Mesendoderm (in vitro differentiated cells): ENCODE data around the gene ARAP1.

Experiments
- DNase-seq: peaks from one replicate; pipeline ENCODE4 v3.0.0; 2013
- H2AK5ac ChIP-seq: 2 replicates; pipeline ENCODE4 v1.6.1; 2013; ENCODE audit warnings: low read length, inconsistent platforms
- H2BK120ac ChIP-seq: 2 replicates; pipeline ENCODE4 v1.6.1; 2013; ENCODE audit warnings: low read depth, mild to moderate bottlenecking, low read length, moderate library complexity, mixed read lengths
- H2BK15ac ChIP-seq: replicated peaks from 2 replicates; pipeline ENCODE4 v1.6.1; 2013; ENCODE audit warnings: low read depth, mild to moderate bottlenecking, moderate library complexity
- H2BK5ac ChIP-seq: 2 replicates; pipeline ENCODE4 v1.6.1; 2013; ENCODE audit warnings: low read length, inconsistent platforms
- H3K18ac ChIP-seq: 2 replicates; pipeline ENCODE4 v1.6.1; 2013; ENCODE audit warnings: mild to moderate bottlenecking, low read length, mixed read lengths
- H3K23ac ChIP-seq: one replicate; pipeline ENCODE4 v1.6.1; 2013; ENCODE audit warnings: low read length
- H3K27ac ChIP-seq: 2 replicates; pipeline ENCODE4 v1.5.1; 2013; ENCODE audit warnings: low read depth, mild to moderate bottlenecking, inconsistent platforms, low read length, moderate library complexity
- H3K27me3 ChIP-seq: 2 replicates; pipeline ENCODE4 v1.6.1; 2013; ENCODE audit warnings: low read length, control low read depth, mild to moderate bottlenecking, inconsistent platforms; ENCODE audit not compliant: insufficient read depth, poor library complexity
- H3K36me3 ChIP-seq: 2 replicates; pipeline ENCODE4 v1.6.1; 2013; ENCODE audit warnings: low read length, inconsistent platforms; ENCODE audit not compliant: control insufficient read depth, insufficient read depth
- H3K4ac ChIP-seq: one replicate; pipeline ENCODE4 v1.6.1; 2013; ENCODE audit warnings: low read depth, mild to moderate bottlenecking, low read length, moderate library complexity
- H3K4me1 ChIP-seq: 2 replicates; pipeline ENCODE4 v1.6.1; 2013; ENCODE audit warnings: low read depth, low read length, inconsistent platforms; ENCODE audit not compliant: control insufficient read depth
- H3K4me2 ChIP-seq: 2 replicates; pipeline ENCODE4 v1.6.1; 2013; ENCODE audit warnings: low read length
- H3K4me3 ChIP-seq: 2 replicates; pipeline ENCODE4 v1.5.1; 2013; ENCODE audit warnings: mild to moderate bottlenecking, low read length
- H3K56ac ChIP-seq: one replicate; pipeline ENCODE4 v1.6.1; 2013; ENCODE audit warnings: low read length
- H3K79me1 ChIP-seq: 2 replicates; pipeline ENCODE4 v1.6.1; 2013; ENCODE audit warnings: low read length, inconsistent platforms
- H3K79me2 ChIP-seq: 2 replicates; pipeline ENCODE4 v1.6.1; 2013; ENCODE audit warnings: mild to moderate bottlenecking, low read length; ENCODE audit not compliant: control insufficient read depth, insufficient read depth
- H3K9ac ChIP-seq: 2 replicates; pipeline ENCODE4 v1.6.1; 2013; ENCODE audit warnings: low read length, inconsistent platforms
- H4K5ac ChIP-seq: one replicate; pipeline ENCODE4 v1.6.1; 2013; ENCODE audit warnings: low read length
- H4K8ac ChIP-seq: one replicate; pipeline ENCODE4 v1.6.1; 2013; ENCODE audit warnings: low read depth, mild to moderate bottlenecking, control low read depth, low read length, moderate library complexity
- WGBS: extraction: QIAGEN DNeasy Blood & Tissue Kit; methylation state at CpG from one replicate; pipeline ENCODE4 v1.1.7; 2013; ENCODE audit warnings: low lambda C conversion rate, missing lambda C conversion rate; ENCODE audit not compliant: insufficient coverage; ENCODE audit errors: extremely low coverage; 5-methylcytosine and 5-hydroxymethylcytosine counted together

The ARAP1 gene

GRCh38 chr11:72649215-72649976, 102.8 kb downstream of the ARAP1 start:
- no peaks in the 10 kb centered on the region for H3K36me3 ChIP-seq
- no peaks in the 10 kb centered on the region for H3K79me2 ChIP-seq
- DNase-seq, result no peak
- H3K79me1 ChIP-seq, result no peaks in the 10 kb centered on the region
- no peak overlapping the region for H3K4me2 ChIP-seq
- no peak overlapping the region for H4K5ac ChIP-seq
- no peak overlapping the region for H2BK120ac ChIP-seq
- H2AK5ac ChIP-seq, result no peak overlapping the region
- WGBS, result no CpG with 5 or more reads among the region's 5 CpGs
- H3K4me1 ChIP-seq, result peaks cover 3% of the 10 kb centered on the region
- H3K27ac ChIP-seq, result no peak overlapping the region
- H2BK15ac ChIP-seq, result no peak overlapping the region
- H2BK5ac ChIP-seq, result no peak overlapping the region
- no peak overlapping the region for H3K23ac ChIP-seq
- no peak overlapping the region for H3K4ac ChIP-seq
- H3K9ac ChIP-seq, result no peak overlapping the region
- no peak overlapping the region for H4K8ac ChIP-seq
- H3K56ac ChIP-seq, result no peak overlapping the region
- no peak overlapping the region for H3K18ac ChIP-seq
- no peak overlapping the region for H3K4me3 ChIP-seq
- H3K27me3 ChIP-seq, result no peaks in the 10 kb centered on the region

GRCh38 chr11:72648384-72649136, 103.6 kb downstream of the ARAP1 start:
- no peak overlapping the region for H2BK15ac ChIP-seq
- H3K79me2 ChIP-seq, result no peaks in the 10 kb centered on the region
- H3K4ac ChIP-seq, result no peak overlapping the region
- no peak overlapping the region for H2AK5ac ChIP-seq
- H3K4me3 ChIP-seq, result no peak overlapping the region
- no CpG with 5 or more reads among the region's 7 CpGs for WGBS
- no peak overlapping the region for H4K5ac ChIP-seq
- no peak overlapping the region for H2BK5ac ChIP-seq
- no peak overlapping the region for H4K8ac ChIP-seq
- DNase-seq, result no peak
- H3K27ac ChIP-seq, result no peak overlapping the region
- peaks cover 3% of the 10 kb centered on the region for H3K4me1 ChIP-seq
- no peak overlapping the region for H3K18ac ChIP-seq
- no peaks in the 10 kb centered on the region for H3K27me3 ChIP-seq
- no peaks in the 10 kb centered on the region for H3K36me3 ChIP-seq
- no peak overlapping the region for H3K4me2 ChIP-seq
- no peak overlapping the region for H3K23ac ChIP-seq
- no peak overlapping the region for H3K9ac ChIP-seq
- no peaks in the 10 kb centered on the region for H3K79me1 ChIP-seq
- no peak overlapping the region for H2BK120ac ChIP-seq
- H3K56ac ChIP-seq, result no peak overlapping the region

- Histone ChIP-seq H3K4ac (no peak overlapping the region), H3K4me1 (no peaks in the 10 kb centered on the region), H3K79me2 (no peaks in the 10 kb centered on the region), H3K27ac (no peak overlapping the region), H4K8ac (no peak overlapping the region), H4K5ac (no peak overlapping the region), H2BK120ac (no peak overlapping the region), H3K23ac (no peak overlapping the region), H3K4me3 (no peak overlapping the region), H3K36me3 (no peaks in the 10 kb centered on the region), H3K18ac (no peak overlapping the region), H3K27me3 (no peaks in the 10 kb centered on the region), H3K79me1 (no peaks in the 10 kb centered on the region), H2BK5ac (no peak overlapping the region), H2BK15ac (no peak overlapping the region), H3K4me2 (no peak overlapping the region), H2AK5ac (no peak overlapping the region), H3K56ac (no peak overlapping the region), H3K9ac (no peak overlapping the region)
- WGBS, result no CpG with 5 or more reads among the region's 4 CpGs
- no peak for DNase-seq
Measured at GRCh38 chr11:72647882-72648281, 104.3 kb downstream of the ARAP1 start.

- H3K79me1 ChIP-seq, result no peaks in the 10 kb centered on the region
- WGBS, result no CpG with 5 or more reads among the region's 2 CpGs
Measured at GRCh38 chr11:72646472-72646871, 105.7 kb downstream of the ARAP1 start.

GRCh38 chr11:72646024-72646423, 106.2 kb downstream of the ARAP1 start:
- Histone ChIP-seq H3K4me2 (no peak overlapping the region), H3K9ac (no peak overlapping the region), H2BK120ac (no peak overlapping the region), H3K23ac (no peak overlapping the region), H3K27me3 (peaks cover 10% of the 10 kb centered on the region), H3K18ac (no peak overlapping the region), H4K8ac (no peak overlapping the region), H3K79me1 (no peaks in the 10 kb centered on the region), H4K5ac (no peak overlapping the region), H3K36me3 (no peaks in the 10 kb centered on the region), H2AK5ac (no peak overlapping the region), H3K56ac (peak overlapping the region; percentile 19), H3K4me3 (no peak overlapping the region), H2BK5ac (no peak overlapping the region), H3K4ac (no peak overlapping the region), H3K79me2 (no peaks in the 10 kb centered on the region), H3K27ac (no peak overlapping the region), H3K4me1 (no peaks in the 10 kb centered on the region), H2BK15ac (no peak overlapping the region)
- DNase-seq, result no peak
- no CpG with 5 or more reads among the region's 3 CpGs for WGBS

More at GRCh38 chr11:72646472-72646871, 105.7 kb downstream of the ARAP1 start:
- no peak overlapping the region for H4K5ac ChIP-seq
- H3K18ac ChIP-seq, result no peak overlapping the region
- no peaks in the 10 kb centered on the region for H3K36me3 ChIP-seq
- H3K4me2 ChIP-seq, result no peak overlapping the region
- H2AK5ac ChIP-seq, result no peak overlapping the region
- H3K4me1 ChIP-seq, result no peaks in the 10 kb centered on the region
- no peak overlapping the region for H3K4me3 ChIP-seq
- H3K27me3 ChIP-seq, result peaks cover 6% of the 10 kb centered on the region
- no peak overlapping the region for H2BK15ac ChIP-seq
- no peak for DNase-seq
- H3K4ac ChIP-seq, result no peak overlapping the region
- H3K9ac ChIP-seq, result no peak overlapping the region
- H3K23ac ChIP-seq, result no peak overlapping the region
- H3K79me2 ChIP-seq, result no peaks in the 10 kb centered on the region
- no peak overlapping the region for H2BK5ac ChIP-seq
- H3K27ac ChIP-seq, result no peak overlapping the region
- H3K56ac ChIP-seq, result no peak overlapping the region
- no peak overlapping the region for H4K8ac ChIP-seq
- no peak overlapping the region for H2BK120ac ChIP-seq
